Heart right ventricle (tissue), 16 donors: Measurements from ENCODE around the gene FBN1. TPM values are rescaled to one million over a fixed set of nuclear protein-coding genes. Genes with fewer than 3 reads are reported as not detected.

Experiments
- ATAC-seq, 8 donors: fragments of 200-7000 bp; cut with Tn5 transposase; one replicate each; pipeline ENCODE4 v1.9.1; 2020; ENCODE audit warnings: mild to moderate bottlenecking in 8 of 8, moderate library complexity in 8 of 8, moderate number of reproducible peaks in 1 of 8
- DNase-seq, 2 donors: peaks; one replicate each; pipeline ENCODE4 v3.0.0-alpha.2; 2020
- H3K27ac ChIP-seq, 10 donors: fragments of 200-600 bp; sonication (generic) in 2 of 10; one replicate each; pipeline versions ENCODE4 v1.5.0 to v1.8.0; 2020 to 2022; ENCODE audit warnings: mild to moderate bottlenecking in 3 of 10
- H3K27me3 ChIP-seq, 7 donors: fragments of 200-600 bp; one replicate each; pipeline ENCODE4 v1.8.0; 2021 to 2022; ENCODE audit warnings: mild to moderate bottlenecking in 2 of 7
- H3K36me3 ChIP-seq, 9 donors: fragments of 200-600 bp; sonication (generic) in 1 of 9; one replicate each; pipeline versions ENCODE4 v1.5.0 to v1.8.0; 2020 to 2022; ENCODE audit warnings: mild to moderate bottlenecking in 2 of 9
- H3K4me1 ChIP-seq, 9 donors: fragments of 200-600 bp; sonication (generic) in 1 of 9; one replicate each; pipeline versions ENCODE4 v1.5.0 to v1.8.0; 2020 to 2022; ENCODE audit warnings: mild to moderate bottlenecking in 4 of 9
- H3K4me3 ChIP-seq, 10 donors: fragments of 200-600 bp; sonication (generic) in 2 of 10; one replicate each; pipeline versions ENCODE4 v1.5.0 to v1.8.0; 2020 to 2022; ENCODE audit warnings: mild to moderate bottlenecking in 7 of 10, moderate library complexity in 2 of 10
- H3K9me3 ChIP-seq, 11 donors: fragments of 200-600 bp in 10 of 11; sonication (generic) in 2 of 11; one replicate each; pipeline versions ENCODE4 v1.5.0 to v1.8.0; 2013 to 2022; ENCODE audit warnings: mild to moderate bottlenecking in 2 of 11, control low read depth in 1 of 11, moderate library complexity in 1 of 11
- WGBS, 2 donors: extraction: QIAGEN DNeasy Blood & Tissue Kit; methylation state at CpG; one replicate each; pipeline ENCODE4 v1.1.7; 2013; ENCODE audit warnings: inconsistent platforms in 1 of 2; 5-methylcytosine and 5-hydroxymethylcytosine counted together
- intact Hi-C, 10 donors: fragments of 100-400 bp; cut with DNase I; formaldehyde crosslinking; loops; one replicate each; pipeline versions ENCODE4 v1.11.1 to v1.14.2; 2022
- polyA plus RNA-seq, 2 donors: library from polyadenylated mRNA; stranded (reverse); fragments of 200-250 nt; gene quantifications; one replicate each; pipeline ENCODE4 v1.2.3, GENCODE V29; 2013
- total RNA-seq, 10 donors: library from RNA; stranded (reverse); fragmentation: NEBNext Ultra II Directional in 3 of 10; extraction: Animal tissue kit (Norgen Biotek cat#: 25700) in 3 of 10; gene quantifications; one replicate each; pipeline versions ENCODE4 v1.2.1 to v1.2.4, GENCODE V29; 2021 to 2023
- TF ChIP-seq, protein P1 (sequence below), 9 donors: fragments of 200-600 bp; sonication (generic) in 2 of 9; IDR thresholded peaks; one replicate each; pipeline versions ENCODE4 v1.5.0 to v1.8.0; 2021 to 2022; ENCODE audit warnings: antibody characterized with exemption in 9 of 9, mild to moderate bottlenecking in 5 of 9, moderate library complexity in 1 of 9
- donor health status: Arrhythmogenic right ventricular cardiomyopathy.
- donor health status: ischemic (EF 13 %, LVEDD 7.1; RV severe dilation, severe dysfunction).
- donor health status: healthy with polysubstance abuse.
- donor health status: DM: no; HTN: yes; CAD: no.
- donor health status: DM: no; HTN: no; CAD: no.
- donor health status: ischemic (EF 25% LVEDD 6.9; RV normal size, moderate dysfunction).
- donor health status: ischemic (EF 25% LVEDD 5.7; RV mildly dilated, moderate dysfunction).
- donor health status: healthy.
- donor health status: DM: yes; HTN: yes; CAD: no.
- donor health status: Ischemic cardiomyopathy.
- donor health status: ischemic (EF 35%, LVEDD 5.7; RV mildly dilated, moderate dysfunction).
- donor health status: nonischemic (EF 11% LVEDD 7.7; RV severe dilation, severe dysfunction).
- donor health status: DM: yes; HTN: yes; CAD: no.
- donor health status: PGD.
- donor health status: ischemic (EF 29% LVEDD 5.4; RV normal size, mild dysfunction).
- donor health status: nonischemic (EF 23%, LVEDD 6.1; RV moderate dilation, normal function).

The FBN1 gene
- total and polyA plus RNA-seq, 12 donors, result 7.0 to 116 (median 31.1) TPM

- H3K9me3 ChIP-seq, result no peaks in the 10 kb centered on the region
- ATAC-seq (peak; percentile 40 to 75 (median 61)), DNase-seq (no peak)
- H3K36me3 ChIP-seq, result no peaks in the 10 kb centered on the region
- peaks cover 0 to 56% (median 16%) of the 10 kb centered on the region in 9 donors for H3K4me1 ChIP-seq
- intact Hi-C loops, result loop anchor here in 2 of 10 donors (10.0 kb wide), 2 partner anchors 96 to 266 kb away; no protein-coding TSS in a partner anchor
- TF ChIP-seq, protein P1, sequence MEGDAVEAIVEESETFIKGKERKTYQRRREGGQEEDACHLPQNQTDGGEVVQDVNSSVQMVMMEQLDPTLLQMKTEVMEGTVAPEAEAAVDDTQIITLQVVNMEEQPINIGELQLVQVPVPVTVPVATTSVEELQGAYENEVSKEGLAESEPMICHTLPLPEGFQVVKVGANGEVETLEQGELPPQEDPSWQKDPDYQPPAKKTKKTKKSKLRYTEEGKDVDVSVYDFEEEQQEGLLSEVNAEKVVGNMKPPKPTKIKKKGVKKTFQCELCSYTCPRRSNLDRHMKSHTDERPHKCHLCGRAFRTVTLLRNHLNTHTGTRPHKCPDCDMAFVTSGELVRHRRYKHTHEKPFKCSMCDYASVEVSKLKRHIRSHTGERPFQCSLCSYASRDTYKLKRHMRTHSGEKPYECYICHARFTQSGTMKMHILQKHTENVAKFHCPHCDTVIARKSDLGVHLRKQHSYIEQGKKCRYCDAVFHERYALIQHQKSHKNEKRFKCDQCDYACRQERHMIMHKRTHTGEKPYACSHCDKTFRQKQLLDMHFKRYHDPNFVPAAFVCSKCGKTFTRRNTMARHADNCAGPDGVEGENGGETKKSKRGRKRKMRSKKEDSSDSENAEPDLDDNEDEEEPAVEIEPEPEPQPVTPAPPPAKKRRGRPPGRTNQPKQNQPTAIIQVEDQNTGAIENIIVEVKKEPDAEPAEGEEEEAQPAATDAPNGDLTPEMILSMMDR (IDR thresholded peaks at IDR 0.05), result no peak
- 50 to 59% methylated on average over 8 of the region's 8 CpGs for WGBS, 2 donors
- no peaks in the 10 kb centered on the region for H3K27me3 ChIP-seq
- H3K27ac ChIP-seq, result peak overlapping the region in 1 of 10 donors; percentile 29
- H3K4me3 ChIP-seq, result no peak overlapping the region
Measured at GRCh38 chr15:48631176-48631770, 14.2 kb downstream of the FBN1 start.

DNA sequence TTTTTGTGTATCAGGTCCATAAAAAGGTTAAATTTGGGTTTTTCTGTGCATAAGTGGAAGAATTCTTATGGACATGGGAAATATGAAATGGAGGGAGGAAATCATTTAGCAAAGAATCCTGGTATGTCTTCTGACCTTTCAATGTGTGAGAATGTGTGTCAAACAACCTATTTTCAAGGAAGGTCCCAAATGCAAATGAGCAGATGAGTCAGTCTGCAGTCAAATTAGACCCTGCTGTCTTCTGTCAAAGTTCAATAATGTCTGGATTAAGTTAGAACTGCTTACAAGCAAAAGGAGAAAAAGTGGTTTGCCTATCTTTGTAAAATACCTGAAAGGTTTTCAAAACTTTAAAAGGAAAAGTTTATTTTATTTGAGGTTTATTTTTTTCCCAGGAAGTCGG is 15.3 kb downstream of the FBN1 start:
- peaks cover 0 to 62% (median 16%) of the 10 kb centered on the region in 9 donors for H3K4me1 ChIP-seq
- ATAC-seq (no peak), DNase-seq (no peak)
- TF ChIP-seq, protein P1 (IDR thresholded peaks at IDR 0.05), result no peak
- intact Hi-C loops, result loop anchor here in 2 of 10 donors (10.0 kb wide), 2 partner anchors 95 to 265 kb away; no protein-coding TSS in a partner anchor
- no peaks in the 10 kb centered on the region for H3K9me3 ChIP-seq
- no peaks in the 10 kb centered on the region for H3K27me3 ChIP-seq
- H3K27ac ChIP-seq, result no peak overlapping the region
- H3K36me3 ChIP-seq, result no peaks in the 10 kb centered on the region
- 56 to 74% methylated on average over 1 of the region's 1 CpG for WGBS, 2 donors
- H3K4me3 ChIP-seq, result no peak overlapping the region

DNA sequence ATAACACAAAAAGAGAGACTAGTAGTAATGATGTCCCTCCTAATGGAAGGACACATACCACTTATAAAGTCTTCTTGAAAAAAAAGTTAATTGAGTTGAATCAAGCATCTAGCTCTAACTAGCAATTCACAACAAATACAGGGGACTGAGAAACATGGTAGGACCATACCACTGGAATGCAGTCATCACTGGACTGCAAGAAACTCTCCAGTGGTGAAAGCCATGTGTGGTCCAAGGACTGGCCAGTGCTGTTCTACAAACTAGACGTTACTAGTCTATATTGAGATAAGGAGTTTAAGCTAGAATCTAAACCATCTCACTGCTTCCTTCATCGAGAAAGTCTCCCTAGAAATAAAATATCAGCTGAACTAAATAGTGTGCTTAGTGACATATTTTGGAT is 16.7 kb downstream of the FBN1 start:
- TF ChIP-seq, protein P1 (IDR thresholded peaks at IDR 0.05), result no peak
- Histone ChIP-seq H3K9me3 (no peaks in the 10 kb centered on the region), H3K4me3 (no peak overlapping the region), H3K27ac (peak overlapping the region in 1 of 10 donors; percentile 6), H3K36me3 (no peaks in the 10 kb centered on the region), H3K27me3 (no peaks in the 10 kb centered on the region), H3K4me1 (peaks cover 0 to 63% (median 16%) of the 10 kb centered on the region in 9 donors)
- intact Hi-C loops, result no loop called here
- WGBS, 2 donors, result 66 to 73% methylated on average over 2 of the region's 2 CpGs
- DNase-seq (no peak), ATAC-seq (no peak)

GRCh38 chr15:48627260-48627940 is 18.1 kb downstream of the FBN1 start:
- Histone ChIP-seq H3K27ac (peak overlapping the region in 4 of 10 donors; percentile 9 to 27 (median 14)), H3K4me3 (peak overlapping the region in 1 of 10 donors; percentile 5), H3K9me3 (no peaks in the 10 kb centered on the region), H3K4me1 (peaks cover 0 to 62% (median 16%) of the 10 kb centered on the region in 9 donors), H3K36me3 (no peaks in the 10 kb centered on the region), H3K27me3 (no peaks in the 10 kb centered on the region)
- intact Hi-C loops, result no loop called here
- peak in 5 of 8 donors; percentile 13 to 50 (median 29) for ATAC-seq
- TF ChIP-seq, protein P1 (IDR thresholded peaks at IDR 0.05), result no peak
- no peak for DNase-seq
- 39 to 47% methylated on average over 7 of the region's 7 CpGs for WGBS, 2 donors
